T-helper 22 cell (primary cell): ENCODE measurements around the gene CPA1.

Experiments
- DNase-seq: peaks from one replicate; pipeline ENCODE4 v3.0.0-alpha.2; 2020; ENCODE audit warnings: low read depth

Gene CPA1

GRCh38 chr7:130379921-130380860, at the start of gene CPA1:
CPA1 (plus strand) TSS chr7:130380494; CDS start chr7:130380521, 27 bp downstream.
- DNase-seq = no peak

GRCh38 chr7:130332259-130333053, 47.8 kb upstream of the CPA1 start:
- DNase-seq = no peak

GRCh38 chr7:130333832-130334231, 46.5 kb upstream of the CPA1 start:
- DNase-seq = no peak

- DNase-seq = no peak
These were observed 46.0 kb upstream of the CPA1 start for GRCh38 chr7:130334274-130334673.

GRCh38 chr7:130337410-130337971, 42.8 kb upstream of the CPA1 start:
- DNase-seq = no peak

- no peak for DNase-seq
These were observed 42.1 kb upstream of the CPA1 start for GRCh38 chr7:130338233-130338632.

- DNase-seq = no peak
These were observed 38.4 kb upstream of the CPA1 start for GRCh38 chr7:130341882-130342281.

- DNase-seq = no peak
These were observed 37.5 kb upstream of the CPA1 start for GRCh38 chr7:130342701-130343380.

GRCh38 chr7:130344271-130344866, 35.9 kb upstream of the CPA1 start, which contains the start of gene CPA5:
CPA5 (plus strand) TSS chr7:130344816; CDS start chr7:130346486, 1,670 bp downstream.
- DNase-seq = no peak

- no peak for DNase-seq
These were observed 35.2 kb upstream of the CPA1 start for GRCh38 chr7:130345136-130345535.

GRCh38 chr7:130345725-130346124, 34.6 kb upstream of the CPA1 start:
- DNase-seq = no peak

GRCh38 chr7:130346177-130346905, 34.0 kb upstream of the CPA1 start:
- no peak for DNase-seq

- no peak for DNase-seq
These were observed 33.4 kb upstream of the CPA1 start for GRCh38 chr7:130346941-130347340.

- DNase-seq = no peak
These were observed 30.1 kb upstream of the CPA1 start for GRCh38 chr7:130349911-130350782.

GRCh38 chr7:130350945-130351790, 29.1 kb upstream of the CPA1 start:
- no peak for DNase-seq

- no peak for DNase-seq
These were observed 28.6 kb upstream of the CPA1 start for GRCh38 chr7:130351791-130352090.

- DNase-seq = no peak
These were observed 27.9 kb upstream of the CPA1 start for GRCh38 chr7:130352194-130353074.

GRCh38 chr7:130353196-130353595, 27.1 kb upstream of the CPA1 start:
- DNase-seq = no peak
